HG03439 (cell line): ENCODE data around the gene DTWD1.
"Not testable (repeated sequence)": the region's sequence is repeated elsewhere in the genome, so short reads cannot be mapped to it uniquely, and the experiment has no call there.

Source experiments
- ATAC-seq: cut with Tn5 transposase; IDR thresholded peaks from one replicate; pipeline ENCODE4 v1.9.1; 2021; ENCODE audit warnings: mild to moderate bottlenecking, moderate library complexity; ENCODE audit not compliant: unreplicated experiment

The DTWD1 gene

GRCh38 chr15:49645277-49645676 is 24.4 kb downstream of the DTWD1 start:
- ATAC-seq, result no peak

DNA sequence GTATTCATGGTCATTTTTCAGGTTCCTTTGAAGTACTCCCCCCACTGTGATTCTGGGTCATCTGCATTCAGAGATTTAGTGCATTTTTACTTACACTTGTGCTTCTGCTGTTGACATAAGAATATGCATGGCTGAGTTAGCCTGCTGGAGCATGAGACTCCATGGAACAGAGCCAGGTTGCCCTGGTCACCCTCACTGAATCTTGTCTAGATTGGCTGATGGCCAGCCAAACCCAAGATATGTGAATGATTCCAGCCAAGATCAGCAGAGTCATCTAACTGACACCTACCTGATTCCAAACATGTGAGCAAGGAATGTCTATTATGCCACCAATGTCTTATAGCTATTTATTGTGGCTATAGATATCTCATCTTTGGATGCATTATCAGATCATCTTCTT is 25.1 kb downstream of the DTWD1 start:
- ATAC-seq, result no peak

DNA sequence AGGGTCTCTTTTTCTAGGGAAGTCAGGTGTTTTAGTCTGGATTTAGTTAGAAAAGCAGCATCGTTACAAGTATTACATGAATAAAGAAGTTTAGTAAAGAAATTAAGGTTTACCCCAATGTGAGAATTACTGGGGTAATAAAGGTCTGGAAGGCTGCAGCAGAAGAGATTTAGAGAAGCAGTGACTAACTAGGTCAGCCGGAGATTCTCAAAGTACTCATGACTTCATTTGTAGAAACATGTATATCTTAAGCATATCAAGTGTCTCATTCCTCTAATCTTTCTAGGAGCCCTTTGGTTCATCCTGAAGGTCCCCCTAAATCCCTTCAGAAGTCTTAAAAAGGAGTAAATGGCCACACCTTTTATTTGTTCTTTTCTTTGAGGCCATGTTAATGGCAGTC is 26.0 kb downstream of the DTWD1 start:
- ATAC-seq, result no peak

GRCh38 chr15:49649987-49650386 is 29.1 kb downstream of the DTWD1 start:
- ATAC-seq, result no peak

- ATAC-seq, result no peak
Measured at GRCh38 chr15:49650676-49651075, 29.8 kb downstream of the DTWD1 start.

GRCh38 chr15:49652922-49653321 is 32.1 kb downstream of the DTWD1 start:
- no peak for ATAC-seq

- no peak for ATAC-seq
Measured at GRCh38 chr15:49656734-49657133, 35.9 kb downstream of the DTWD1 start.

- no peak for ATAC-seq
Measured at GRCh38 chr15:49664716-49665115, 43.9 kb downstream of the DTWD1 start.

GRCh38 chr15:49666486-49666885 is 45.6 kb downstream of the DTWD1 start:
- ATAC-seq, result not testable (repeated sequence)

DNA sequence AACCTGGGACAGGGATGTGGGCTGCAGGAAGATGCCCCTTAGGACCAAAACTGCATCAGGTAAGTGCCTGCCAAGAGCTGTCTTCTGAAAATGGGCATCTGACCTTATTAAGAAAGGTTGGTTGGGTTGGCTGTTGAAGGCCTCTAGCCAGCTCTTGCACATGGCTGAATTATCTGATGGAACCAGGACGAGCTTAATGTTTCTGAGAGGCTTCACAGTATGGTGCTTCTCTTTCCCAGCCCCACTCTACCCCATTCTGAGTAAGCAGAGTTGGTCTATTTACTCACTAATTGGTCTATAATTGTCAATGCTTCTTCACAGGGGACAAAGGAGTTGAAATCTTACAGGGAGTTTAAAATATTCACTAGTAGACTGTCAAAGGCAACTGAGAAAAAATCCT is 48.4 kb downstream of the DTWD1 start:
- ATAC-seq, result no peak

DNA sequence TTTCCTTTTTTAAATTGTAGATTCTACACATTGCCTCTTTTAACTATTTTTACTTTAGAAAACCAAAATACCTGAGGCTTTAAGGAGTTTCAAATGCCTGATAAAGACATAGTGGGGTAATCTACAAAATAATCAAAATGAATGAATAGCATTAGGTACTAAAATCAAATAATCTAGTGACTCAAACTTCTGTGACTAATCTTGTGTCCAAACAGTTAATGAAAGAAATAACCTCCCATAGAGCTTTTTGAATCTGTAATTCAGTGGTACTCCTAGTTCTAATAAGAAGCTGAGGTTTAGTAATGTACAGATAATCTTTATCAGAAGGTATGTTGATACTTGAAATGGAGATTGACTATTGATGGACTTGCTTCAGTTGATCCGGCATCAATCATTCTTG is 53.0 kb downstream of the DTWD1 start:
- ATAC-seq, result no peak

DNA sequence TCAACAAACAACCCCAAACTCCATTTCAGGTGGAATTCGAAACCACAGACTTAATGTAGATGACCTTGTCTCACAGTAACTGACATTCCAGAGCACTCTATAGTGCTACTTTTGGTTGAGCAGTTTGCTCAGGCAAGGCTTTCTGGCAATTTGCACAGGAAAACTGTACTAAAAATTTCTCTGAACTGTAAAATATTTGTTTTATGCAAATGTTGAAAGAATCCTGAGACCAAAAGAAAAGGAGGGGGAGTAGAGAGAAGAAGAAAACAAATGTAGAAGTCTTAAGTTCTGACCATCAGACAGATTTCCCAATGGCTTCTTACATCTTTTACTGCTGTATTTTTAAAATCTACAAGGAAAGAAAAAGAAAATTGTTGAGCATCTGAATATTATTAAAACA is 53.5 kb downstream of the DTWD1 start:
- ATAC-seq, result no peak

DNA sequence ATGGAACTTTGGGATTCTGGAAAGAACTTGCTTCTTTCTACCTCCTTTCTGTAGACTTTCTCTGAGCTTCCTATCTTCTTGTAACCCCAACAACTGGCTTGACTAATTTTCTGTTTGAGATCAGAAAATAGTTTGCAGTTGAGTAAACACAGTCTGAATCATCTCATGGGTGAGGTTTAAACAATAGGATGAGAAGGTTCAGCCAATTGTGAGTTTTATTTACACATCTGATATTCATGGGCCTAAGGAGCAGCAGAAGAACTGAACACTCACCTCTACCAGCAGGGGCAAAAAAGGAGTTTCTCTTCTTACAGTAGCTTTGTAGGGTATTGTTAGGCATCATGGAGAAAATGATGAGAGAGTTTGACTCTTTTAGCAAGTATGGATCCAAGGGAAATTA is 54.2 kb downstream of the DTWD1 start:
- ATAC-seq, result no peak

DNA sequence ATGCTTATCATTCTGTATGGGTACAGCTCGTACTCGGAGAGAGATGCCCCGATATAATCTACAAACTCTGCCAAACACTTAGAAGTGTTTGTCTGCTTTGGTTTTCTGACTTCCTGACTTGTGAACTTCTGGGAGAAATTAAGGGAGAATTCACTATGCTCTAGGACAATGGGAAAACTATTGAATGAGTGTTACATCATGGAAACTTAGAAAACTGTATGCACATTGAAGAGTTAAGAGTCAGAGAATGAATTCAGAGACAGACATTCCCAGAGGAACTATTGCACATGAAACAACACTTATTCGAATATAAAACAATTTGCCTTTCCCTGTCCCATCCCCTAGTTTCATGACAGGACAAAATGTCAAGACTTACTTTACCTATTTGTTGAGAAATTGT is 57.8 kb downstream of the DTWD1 start:
- ATAC-seq, result no peak

GRCh38 chr15:49686599-49686998 is 65.8 kb downstream of the DTWD1 start:
- ATAC-seq, result no peak

- no peak for ATAC-seq
Measured at GRCh38 chr15:49688135-49688790, 67.4 kb downstream of the DTWD1 start.

DNA sequence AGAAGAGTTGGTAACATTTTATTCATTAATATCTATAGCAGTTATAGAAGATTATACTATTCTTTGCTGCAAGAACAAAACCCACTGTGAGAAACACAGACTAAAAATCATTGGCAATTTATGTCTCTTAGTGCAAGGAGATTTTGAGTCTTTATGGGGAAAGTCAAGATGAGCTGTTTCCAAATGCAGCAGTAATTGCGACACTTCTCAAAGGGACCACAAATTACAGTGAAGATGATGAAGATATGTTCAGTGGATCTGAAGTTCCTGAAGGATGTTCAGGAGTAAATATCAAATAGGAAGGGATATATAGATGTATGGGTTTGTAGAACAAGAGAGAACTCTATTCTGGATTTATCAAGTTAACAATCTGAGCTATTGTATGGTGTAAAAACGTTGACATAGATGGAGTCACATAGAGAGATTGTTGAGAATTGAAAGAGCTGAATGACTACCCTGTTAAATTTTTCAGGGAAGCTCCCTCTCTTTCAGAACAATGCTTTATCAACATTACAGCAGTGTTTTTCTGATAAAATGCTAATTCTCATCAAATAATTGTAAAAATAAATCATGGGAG is 71.8 kb downstream of the DTWD1 start:
- no peak for ATAC-seq

DNA sequence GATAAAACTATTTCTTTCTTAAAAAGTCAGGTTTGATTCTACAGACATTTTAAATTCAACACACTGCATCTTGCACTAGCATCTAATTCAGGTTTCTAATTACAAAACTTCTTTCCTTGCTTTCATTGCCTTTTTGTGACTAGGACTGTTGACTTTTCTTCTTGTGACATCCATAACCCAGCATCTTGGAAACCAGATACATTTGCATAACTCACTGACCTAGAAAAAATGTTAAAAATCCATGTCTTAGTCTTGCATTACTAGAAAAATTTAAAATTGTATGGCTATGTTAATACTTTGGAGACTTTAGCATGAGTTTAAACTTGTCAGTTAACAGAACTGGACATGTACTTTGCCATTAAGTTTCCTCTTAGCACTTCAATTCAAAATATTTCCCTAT is 72.7 kb downstream of the DTWD1 start:
- ATAC-seq, result no peak

DNA sequence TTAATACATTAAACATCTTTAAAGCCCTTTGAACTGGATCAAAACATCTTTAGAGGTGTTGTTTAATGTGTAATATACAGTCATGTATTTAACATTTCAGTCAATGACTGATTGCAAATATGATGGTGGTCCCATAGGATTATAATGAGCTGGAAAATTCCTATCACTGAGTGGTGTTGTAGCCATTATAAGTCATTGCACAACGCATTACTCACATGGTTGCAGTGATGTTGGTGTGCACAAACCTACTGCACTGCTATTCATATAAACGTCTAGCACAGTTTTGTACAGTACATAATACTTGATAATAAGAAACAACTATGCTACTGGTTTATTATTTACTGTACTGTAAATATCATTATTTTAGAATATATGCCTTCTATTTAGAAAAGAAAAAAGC is 75.6 kb downstream of the DTWD1 start:
- ATAC-seq, result no peak

DNA sequence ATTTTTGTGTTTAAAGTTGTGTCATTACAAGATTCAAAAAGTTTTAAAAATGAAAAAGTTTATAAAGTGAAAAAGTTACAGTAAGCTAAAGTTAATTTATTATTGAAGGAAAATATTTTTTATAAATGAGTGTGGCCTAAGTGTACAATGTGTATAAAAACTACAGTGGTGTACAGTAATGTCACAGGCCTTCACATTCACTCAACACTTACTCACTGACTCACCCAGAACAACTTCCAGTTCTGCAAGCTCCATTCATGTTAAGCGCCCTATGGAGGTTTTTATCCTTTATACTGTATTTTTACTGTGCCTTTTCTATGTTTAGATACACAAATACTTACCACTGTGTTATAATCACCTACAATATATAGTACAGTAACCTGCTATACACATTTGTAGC is 76.3 kb downstream of the DTWD1 start:
- ATAC-seq, result no peak

- not testable (repeated sequence) for ATAC-seq
Measured at GRCh38 chr15:49702982-49703381, 82.1 kb downstream of the DTWD1 start.
